GM12878 (cell line): ENCODE results near the gene ADAMTSL2. TPM values are rescaled to one million over a fixed set of nuclear protein-coding genes. Genes with fewer than 3 reads are reported as not detected.

Experiments used
- ATAC-seq: fragments of 200-7000 bp; cut with Tn5 transposase; 3 replicates; pipeline ENCODE4 v1.9.1; 2020; ENCODE audit warnings: mild to moderate bottlenecking, moderate library complexity
- BruUV-seq: library from RNA; stranded (reverse); fragments of 400-500 nt; replicated peaks from 2 replicates; lab custom pipeline; 2021; lab: Mats Ljungman, UMichigan
- CTCF ChIA-PET: fragments of 300-600 bp; sonication (Branson Sonifier 250); formaldehyde crosslinking; extraction: SDS; loops from one replicate; lab custom pipeline; 2021; ENCODE audit warnings: inconsistent platforms; lab: Yijun Ruan, JAX
- POLR2A ChIA-PET: fragments of 350-600 bp; formaldehyde crosslinking; extraction: SDS; loops from one replicate; lab custom pipeline; 2021; ENCODE audit warnings: inconsistent platforms; lab: Charles Lee
- RAD21 ChIA-PET: fragments of 300-600 bp; sonication (Branson Sonifier 250); formaldehyde crosslinking; loops from one replicate; lab custom pipeline; 2023; ENCODE audit warnings: antibody characterized with exemption; ENCODE audit not compliant: unreplicated experiment; lab: Charles Lee
- SMC1A ChIA-PET: fragments of 300-600 bp; sonication (Branson Sonifier 250); formaldehyde crosslinking; loops from one replicate; lab custom pipeline; 2023; ENCODE audit not compliant: unreplicated experiment, uncharacterized antibody; lab: Charles Lee
- DNase-seq: peaks from one replicate; pipeline ENCODE4 v3.0.0-alpha.2; 2011; ENCODE audit warnings: low read depth, low spot score
- FAIRE-seq: peaks from 3 replicates; lab custom pipeline; 2011; peaks lifted over from hg19 to GRCh38; lab: Jason Lieb, UNC
- H2AFZ ChIP-seq: 2 replicates; pipeline ENCODE4 v1.6.0; 2011; ENCODE audit warnings: low read depth, low read length, control low read depth; ENCODE audit not compliant: control insufficient read depth
- H3K27ac ChIP-seq: 2 replicates; pipeline ENCODE4 v1.5.1; 2011; ENCODE audit warnings: control low read depth; ENCODE audit not compliant: control insufficient read depth, insufficient read depth
- H3K27me3 ChIP-seq, 2 experiments: replicated peaks in 1 of 2; 2 replicates each; pipeline versions ENCODE4 v1.6.0 to v1.6.1; 2011; ENCODE audit warnings: low read length in 1 of 2; ENCODE audit not compliant: control insufficient read depth in 2 of 2, insufficient read depth in 2 of 2
- H3K36me3 ChIP-seq, 2 experiments: 2 replicates each; pipeline ENCODE4 v1.5.1; 2011; ENCODE audit warnings: low read length in 1 of 2; ENCODE audit not compliant: control insufficient read depth in 2 of 2, insufficient read depth in 2 of 2
- H3K4me1 ChIP-seq: 2 replicates; pipeline ENCODE4 v1.6.1; 2011; ENCODE audit warnings: mild to moderate bottlenecking, low read length, moderate library complexity, mixed read lengths; ENCODE audit not compliant: control insufficient read depth, insufficient read depth
- H3K4me2 ChIP-seq: 2 replicates; pipeline ENCODE4 v1.6.0; 2011; ENCODE audit warnings: control low read depth; ENCODE audit not compliant: control insufficient read depth, insufficient read depth
- H3K4me3 ChIP-seq: fragments of 200-600 bp; sonication (generic); 2 replicates; pipeline ENCODE4 v1.5.1; 2016
- H3K79me2 ChIP-seq: 2 replicates; pipeline ENCODE4 v1.6.0; 2011; ENCODE audit warnings: low read length; ENCODE audit not compliant: control insufficient read depth, insufficient read depth
- H3K9ac ChIP-seq: 2 replicates; pipeline ENCODE4 v1.8.0; 2011; ENCODE audit warnings: low read length, control low read depth, mixed read lengths; ENCODE audit not compliant: control insufficient read depth, insufficient read depth
- H3K9me3 ChIP-seq: replicated peaks from 3 replicates; pipeline ENCODE4 v1.5.1; 2011; ENCODE audit warnings: mild to moderate bottlenecking, low read length; ENCODE audit not compliant: control insufficient read depth, insufficient read depth
- H4K20me1 ChIP-seq: 2 replicates; pipeline ENCODE4 v1.6.0; 2011; ENCODE audit not compliant: control insufficient read depth, insufficient read depth
- BMI1 ChIP-seq: fragments of 450-650 bp; IDR thresholded peaks from 2 replicates; pipeline ENCODE4 v1.6.1; 2016; ENCODE audit warnings: mild to moderate bottlenecking, moderate library complexity, borderline replicate concordance
- CHD2 ChIP-seq: IDR thresholded peaks from 2 replicates; pipeline ENCODE4 v1.6.1; 2011; ENCODE audit warnings: low read depth, low read length, improper control_type of control experiment, borderline replicate concordance
- CHD4 ChIP-seq: fragments of 200-600 bp; sonication (generic); IDR thresholded peaks from 2 replicates; pipeline ENCODE4 v1.6.1; 2016; ENCODE audit warnings: mild to moderate bottlenecking
- DPF2 ChIP-seq: fragments of 450-650 bp; IDR thresholded peaks from 2 replicates; pipeline ENCODE4 v1.6.1; 2017; ENCODE audit warnings: mild to moderate bottlenecking
- SP1 ChIP-seq: IDR thresholded peaks from one replicate; pipeline ENCODE4 v1.6.1; 2011; ENCODE audit warnings: low read depth, low read length
- SREBF1 ChIP-seq: IDR thresholded peaks from 2 replicates; pipeline ENCODE4 v1.6.1; 2012; ENCODE audit warnings: mild to moderate bottlenecking, low read length
- STAT1 ChIP-seq: fragments of 450-650 bp; conservative IDR thresholded peaks from 2 replicates; pipeline ENCODE4 v1.6.1; 2014; ENCODE audit warnings: antibody characterized with exemption, mild to moderate bottlenecking
- SUZ12 ChIP-seq: fragments of 200-600 bp; sonication (generic); IDR thresholded peaks from one replicate; pipeline ENCODE4 v1.6.1; 2018; ENCODE audit warnings: antibody characterized with exemption, mild to moderate bottlenecking; ENCODE audit not compliant: unreplicated experiment
- TCF12 ChIP-seq: IDR thresholded peaks from 2 replicates; pipeline ENCODE4 v1.6.1; 2011; ENCODE audit warnings: low read depth, mild to moderate bottlenecking, low read length
- WRNIP1 ChIP-seq: IDR thresholded peaks from 2 replicates; pipeline ENCODE4 v1.6.1; 2011; ENCODE audit warnings: low read depth, low read length, improper control_type of control experiment, borderline replicate concordance
- WGBS: methylation state at CpG from one replicate; pipeline ENCODE4 v1.1.6; 2016; ENCODE audit warnings: low lambda C conversion rate; ENCODE audit not compliant: insufficient replicate concordance, insufficient coverage; ENCODE audit errors: missing lambda C conversion rate; 5-methylcytosine and 5-hydroxymethylcytosine counted together
- in situ Hi-C: fragments of 300-500 bp; cut with MboI; formaldehyde crosslinking; loops from 9 replicates; pipeline ENCODE4 v1.14.3; 2018; ENCODE audit warnings: mixed read lengths
- intact Hi-C: fragments of 100-400 bp; cut with micrococcal nuclease; formaldehyde crosslinking; loops from one replicate; pipeline ENCODE4 v1.14.2; 2022; ENCODE audit not compliant: unreplicated experiment
- polyA plus RNA-seq, 11 experiments: library from polyadenylated mRNA; depleted of rRNA in 4 of 11; unstranded in 6 of 11; stranded (reverse) in 5 of 11; fragments of >200 nt; fragmentation: Nextera tagmentation in 4 of 11; fragmentation: Illumina TruSeq in 1 of 11; extraction: Ambion mirVana in 4 of 11; extraction: Trizol in 1 of 11; gene quantifications; 1 replicate in 1 of 11; 2 replicates in 10 of 11; pipeline versions ENCODE4 v1.2.1 to v1.2.3, GENCODE V29; 2011 to 2016; ENCODE audit warnings: inconsistent platforms in 2 of 11, missing spikeins in 2 of 11, low read depth in 1 of 11
- total RNA-seq, 4 experiments: library from RNA; depleted of rRNA in 3 of 4; stranded (reverse); fragments of >200 nt in 3 of 4; fragmentation: Illumina TruSeq in 1 of 4; extraction: Trizol in 1 of 4; gene quantifications; 2 replicates each; pipeline versions ENCODE4 v1.2.1 to v1.2.3, GENCODE V29; 2013 to 2021
- TF ChIP-seq, protein P1 (sequence below), 3 experiments: IDR thresholded peaks in 2 of 3; conservative IDR thresholded peaks in 1 of 3; 2 replicates each; pipeline ENCODE4 v1.5.1; 2011; ENCODE audit warnings: low read depth in 3 of 3, low read length in 3 of 3, mild to moderate bottlenecking in 3 of 3, control low read depth in 2 of 3, moderate library complexity in 2 of 3, inconsistent platforms in 1 of 3, mixed read lengths in 1 of 3; ENCODE audit not compliant: control insufficient read depth in 2 of 3, insufficient read depth in 1 of 3; ENCODE audit errors: extremely low read depth in 1 of 3
- TF ChIP-seq, protein P2 (sequence below): fragments of 450-650 bp; IDR thresholded peaks from 2 replicates; pipeline ENCODE4 v1.6.1; 2017; ENCODE audit warnings: borderline replicate concordance
- TF ChIP-seq, protein P3 (sequence below): fragments of 450-650 bp; formaldehyde crosslinking; IDR thresholded peaks from 2 replicates; pipeline ENCODE4 v1.5.0; 2022; ENCODE audit warnings: mild to moderate bottlenecking, missing genetic modification characterization
- TF ChIP-seq, protein P4 (sequence below): IDR thresholded peaks from 2 replicates; pipeline ENCODE4 v1.6.1; 2012; ENCODE audit warnings: low read depth, low read length, improper control_type of control experiment

ADAMTSL2 gene
- total and polyA plus RNA-seq, 10 of the 15 experiments (the other 5 are each of a cell fraction or from before 2014, with no cell fraction given), result 0.07 TPM; not detected in 9

DNA sequence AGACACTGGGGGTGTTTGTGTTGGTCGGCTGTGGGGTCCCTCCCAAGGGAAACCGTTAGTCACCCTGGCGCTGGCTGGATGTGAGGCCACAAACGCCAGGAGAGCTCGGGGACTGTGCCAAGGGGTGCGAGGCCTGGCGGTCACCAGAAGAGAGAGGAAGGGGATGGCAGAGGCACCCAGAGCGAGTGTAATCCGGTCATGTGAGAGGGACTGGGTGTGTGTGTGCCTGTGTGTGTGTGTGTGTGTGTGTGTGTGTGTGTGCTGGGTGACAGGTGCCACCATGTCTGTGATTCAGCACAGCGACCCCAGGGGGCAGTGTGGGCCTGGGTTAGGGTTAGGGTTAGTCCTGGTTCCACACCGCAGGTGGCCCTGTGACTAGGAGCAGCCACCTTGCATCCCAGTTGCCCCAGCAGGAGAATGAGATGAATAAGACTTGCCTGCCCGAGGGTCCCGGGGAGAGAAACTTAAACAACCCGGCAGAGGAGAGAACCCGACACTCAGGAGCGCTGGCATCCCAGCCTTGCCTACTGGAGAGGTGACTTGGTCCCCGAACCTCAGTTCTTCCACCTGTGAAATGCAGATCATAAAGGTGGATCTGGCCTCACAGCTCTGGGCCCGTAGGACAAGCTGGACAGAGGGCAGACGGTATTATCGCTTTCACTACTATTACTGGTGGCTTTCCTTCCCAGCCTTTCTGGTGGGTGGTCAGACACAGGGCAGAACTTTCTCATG, 1.4 kb upstream of the ADAMTSL2 start (continued):
- TF ChIP-seq TCF12, result 0 out of 2 replicates have a peak, but pooled peaks have one; percentile 48
- TF ChIP-seq, protein P1, sequence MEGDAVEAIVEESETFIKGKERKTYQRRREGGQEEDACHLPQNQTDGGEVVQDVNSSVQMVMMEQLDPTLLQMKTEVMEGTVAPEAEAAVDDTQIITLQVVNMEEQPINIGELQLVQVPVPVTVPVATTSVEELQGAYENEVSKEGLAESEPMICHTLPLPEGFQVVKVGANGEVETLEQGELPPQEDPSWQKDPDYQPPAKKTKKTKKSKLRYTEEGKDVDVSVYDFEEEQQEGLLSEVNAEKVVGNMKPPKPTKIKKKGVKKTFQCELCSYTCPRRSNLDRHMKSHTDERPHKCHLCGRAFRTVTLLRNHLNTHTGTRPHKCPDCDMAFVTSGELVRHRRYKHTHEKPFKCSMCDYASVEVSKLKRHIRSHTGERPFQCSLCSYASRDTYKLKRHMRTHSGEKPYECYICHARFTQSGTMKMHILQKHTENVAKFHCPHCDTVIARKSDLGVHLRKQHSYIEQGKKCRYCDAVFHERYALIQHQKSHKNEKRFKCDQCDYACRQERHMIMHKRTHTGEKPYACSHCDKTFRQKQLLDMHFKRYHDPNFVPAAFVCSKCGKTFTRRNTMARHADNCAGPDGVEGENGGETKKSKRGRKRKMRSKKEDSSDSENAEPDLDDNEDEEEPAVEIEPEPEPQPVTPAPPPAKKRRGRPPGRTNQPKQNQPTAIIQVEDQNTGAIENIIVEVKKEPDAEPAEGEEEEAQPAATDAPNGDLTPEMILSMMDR (IDR thresholded peaks at IDR 0.05 in 2 of 3, conservative IDR thresholded peaks at IDR 0.05 in 1 of 3; ENCODE audit: control insufficient read depth in 2 of 3, extremely low read depth in 1 of 3, insufficient read depth in 1 of 3, low read depth in 3 of 3, low read length in 3 of 3), result peak; percentile 57 to 69 (median 65)
- TF ChIP-seq DPF2, result no peak

DNA sequence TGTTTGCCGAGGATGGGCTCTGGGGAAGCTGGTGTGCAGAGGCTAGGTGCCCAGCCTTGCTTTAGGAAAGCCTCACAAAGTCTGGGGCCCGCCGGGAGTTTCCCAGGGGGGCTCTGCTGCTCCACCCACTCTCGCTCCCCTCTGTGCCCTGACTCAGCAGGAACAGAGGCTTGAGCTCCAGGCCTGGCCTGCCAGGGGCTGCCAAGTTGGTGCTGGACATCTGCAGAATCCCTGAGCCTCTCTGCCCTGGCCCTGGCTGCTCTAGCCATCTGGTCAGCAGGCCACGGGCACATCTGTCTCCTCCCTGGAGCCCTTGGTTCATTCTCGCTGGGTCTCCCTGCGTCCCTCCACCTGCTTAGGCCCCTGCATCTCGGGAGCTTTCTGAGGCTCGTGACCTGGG, 647 bp upstream of the ADAMTSL2 start:
- no TSS peak for BruUV-seq
- no peak overlapping the region for H3K27ac ChIP-seq
- H3K4me2 ChIP-seq, result no peak overlapping the region
- RAD21 ChIA-PET, result interaction anchor here (1.6 to 1.7 kb wide), 2 partner anchors 46 to 193 kb away, joined by 3 to 5 read pairs; no protein-coding TSS in a partner anchor
- TF ChIP-seq BMI1, result no peak
- no peak for TF ChIP-seq SP1
- TF ChIP-seq CHD2, result no peak
- no peak for TF ChIP-seq STAT1
- TF ChIP-seq, protein P2, sequence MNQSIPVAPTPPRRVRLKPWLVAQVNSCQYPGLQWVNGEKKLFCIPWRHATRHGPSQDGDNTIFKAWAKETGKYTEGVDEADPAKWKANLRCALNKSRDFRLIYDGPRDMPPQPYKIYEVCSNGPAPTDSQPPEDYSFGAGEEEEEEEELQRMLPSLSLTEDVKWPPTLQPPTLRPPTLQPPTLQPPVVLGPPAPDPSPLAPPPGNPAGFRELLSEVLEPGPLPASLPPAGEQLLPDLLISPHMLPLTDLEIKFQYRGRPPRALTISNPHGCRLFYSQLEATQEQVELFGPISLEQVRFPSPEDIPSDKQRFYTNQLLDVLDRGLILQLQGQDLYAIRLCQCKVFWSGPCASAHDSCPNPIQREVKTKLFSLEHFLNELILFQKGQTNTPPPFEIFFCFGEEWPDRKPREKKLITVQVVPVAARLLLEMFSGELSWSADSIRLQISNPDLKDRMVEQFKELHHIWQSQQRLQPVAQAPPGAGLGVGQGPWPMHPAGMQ, result no peak
- TF ChIP-seq, protein P3, sequence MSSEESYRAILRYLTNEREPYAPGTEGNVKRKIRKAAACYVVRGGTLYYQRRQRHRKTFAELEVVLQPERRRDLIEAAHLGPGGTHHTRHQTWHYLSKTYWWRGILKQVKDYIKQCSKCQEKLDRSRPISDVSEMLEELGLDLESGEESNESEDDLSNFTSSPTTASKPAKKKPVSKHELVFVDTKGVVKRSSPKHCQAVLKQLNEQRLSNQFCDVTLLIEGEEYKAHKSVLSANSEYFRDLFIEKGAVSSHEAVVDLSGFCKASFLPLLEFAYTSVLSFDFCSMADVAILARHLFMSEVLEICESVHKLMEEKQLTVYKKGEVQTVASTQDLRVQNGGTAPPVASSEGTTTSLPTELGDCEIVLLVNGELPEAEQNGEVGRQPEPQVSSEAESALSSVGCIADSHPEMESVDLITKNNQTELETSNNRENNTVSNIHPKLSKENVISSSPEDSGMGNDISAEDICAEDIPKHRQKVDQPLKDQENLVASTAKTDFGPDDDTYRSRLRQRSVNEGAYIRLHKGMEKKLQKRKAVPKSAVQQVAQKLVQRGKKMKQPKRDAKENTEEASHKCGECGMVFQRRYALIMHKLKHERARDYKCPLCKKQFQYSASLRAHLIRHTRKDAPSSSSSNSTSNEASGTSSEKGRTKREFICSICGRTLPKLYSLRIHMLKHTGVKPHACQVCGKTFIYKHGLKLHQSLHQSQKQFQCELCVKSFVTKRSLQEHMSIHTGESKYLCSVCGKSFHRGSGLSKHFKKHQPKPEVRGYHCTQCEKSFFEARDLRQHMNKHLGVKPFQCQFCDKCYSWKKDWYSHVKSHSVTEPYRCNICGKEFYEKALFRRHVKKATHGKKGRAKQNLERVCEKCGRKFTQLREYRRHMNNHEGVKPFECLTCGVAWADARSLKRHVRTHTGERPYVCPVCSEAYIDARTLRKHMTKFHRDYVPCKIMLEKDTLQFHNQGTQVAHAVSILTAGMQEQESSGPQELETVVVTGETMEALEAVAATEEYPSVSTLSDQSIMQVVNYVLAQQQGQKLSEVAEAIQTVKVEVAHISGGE (CRISPR knock-in tag), result no peak
- TF ChIP-seq SUZ12, result no peak
- TF ChIP-seq SREBF1, result no peak
- no peak for TF ChIP-seq WRNIP1
- TF ChIP-seq, protein P4, sequence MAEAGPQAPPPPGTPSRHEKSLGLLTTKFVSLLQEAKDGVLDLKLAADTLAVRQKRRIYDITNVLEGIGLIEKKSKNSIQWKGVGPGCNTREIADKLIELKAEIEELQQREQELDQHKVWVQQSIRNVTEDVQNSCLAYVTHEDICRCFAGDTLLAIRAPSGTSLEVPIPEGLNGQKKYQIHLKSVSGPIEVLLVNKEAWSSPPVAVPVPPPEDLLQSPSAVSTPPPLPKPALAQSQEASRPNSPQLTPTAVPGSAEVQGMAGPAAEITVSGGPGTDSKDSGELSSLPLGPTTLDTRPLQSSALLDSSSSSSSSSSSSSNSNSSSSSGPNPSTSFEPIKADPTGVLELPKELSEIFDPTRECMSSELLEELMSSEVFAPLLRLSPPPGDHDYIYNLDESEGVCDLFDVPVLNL, result no peak
- no peak for TF ChIP-seq CHD4
- TF ChIP-seq, all 136 proteins: peak for 0
- Histone ChIP-seq H3K9me3 (no peaks in the 10 kb centered on the region), H3K9ac (no peak overlapping the region), H2AFZ (no peak overlapping the region), H3K4me1 (no peaks in the 10 kb centered on the region), H4K20me1 (no peaks in the 10 kb centered on the region), H3K27me3 (peaks cover 8 to 10% of the 10 kb centered on the region in 2 experiments; a peak in 2 of 4 replicates), H3K36me3 (no peaks in the 10 kb centered on the region), H3K79me2 (no peaks in the 10 kb centered on the region), H3K4me3 (no peak overlapping the region)
- 20% methylated on average over 9 of the region's 9 CpGs for WGBS
- in situ Hi-C loops (loop anchor here (25.0 kb wide), 1 partner anchor 478 kb away; no protein-coding TSS in a partner anchor), intact Hi-C loops (loop anchor here (2.0 kb wide), 1 partner anchor 193 kb away; no protein-coding TSS in a partner anchor)
- ChIA-PET POLR2A (no interaction called here), CTCF (interaction anchor here (0.7 to 0.8 kb wide), 2 partner anchors 71 to 193 kb away, joined by 3 to 4 read pairs; no protein-coding TSS in a partner anchor), SMC1A (no interaction called here)
- DNase-seq, result no peak
- no peak for FAIRE-seq
- no peak for ATAC-seq
